GM12892 (cell line): ENCODE measurements around the gene DTX3.

Experiments used
- DNase-seq: peaks from one replicate; pipeline ENCODE4 v3.0.0; 2011; ENCODE audit not compliant: insufficient read length
- FAIRE-seq: peaks from 2 replicates; lab custom pipeline; 2011; peaks lifted over from hg19 to GRCh38; lab: Jason Lieb, UNC
- POLR2A ChIP-seq: IDR thresholded peaks from 2 replicates; pipeline ENCODE4 v1.6.1; 2011; ENCODE audit warnings: low read depth, low read length, control low read depth
- POLR2AphosphoS5 ChIP-seq: IDR thresholded peaks from 2 replicates; pipeline ENCODE4 v1.6.1; 2011; ENCODE audit warnings: low read depth, low read length, control low read depth
- TAF1 ChIP-seq: IDR thresholded peaks from 2 replicates; pipeline ENCODE4 v1.6.1; 2011; ENCODE audit warnings: low read depth, mild to moderate bottlenecking, control low read depth, low read length, borderline replicate concordance

DTX3 gene

GRCh38 chr12:57619434-57620244 is 15.0 kb downstream of the DTX3 start:
- no peak for FAIRE-seq
- DNase-seq = no peak
- no peak for TF ChIP-seq TAF1
- TF ChIP-seq POLR2AphosphoS5 = no peak
- no peak for TF ChIP-seq POLR2A

GRCh38 chr12:57620245-57620935 is 15.8 kb downstream of the DTX3 start:
- FAIRE-seq (no peak), DNase-seq (no peak)
- no peak for TF ChIP-seq TAF1
- TF ChIP-seq POLR2AphosphoS5 = no peak
- no peak for TF ChIP-seq POLR2A

GRCh38 chr12:57620936-57621496 is 16.4 kb downstream of the DTX3 start:
- FAIRE-seq (no peak), DNase-seq (no peak)
- TF ChIP-seq TAF1 (no peak), POLR2A (no peak), POLR2AphosphoS5 (no peak)

- TF ChIP-seq POLR2A (no peak), TAF1 (no peak), POLR2AphosphoS5 (no peak)
- peak; percentile 76 for DNase-seq
Measured at GRCh38 chr12:57621497-57622292, 17.1 kb downstream of the DTX3 start.

GRCh38 chr12:57622293-57623245 is 17.9 kb downstream of the DTX3 start:
- no peak for FAIRE-seq
- no peak for DNase-seq
- TF ChIP-seq POLR2AphosphoS5 (no peak), POLR2A (no peak), TAF1 (no peak)

More at GRCh38 chr12:57621497-57622292, 17.1 kb downstream of the DTX3 start:
- FAIRE-seq = peak; percentile 95

- TF ChIP-seq TAF1 = no peak
- TF ChIP-seq POLR2AphosphoS5 = no peak
- no peak for TF ChIP-seq POLR2A
- no peak for FAIRE-seq
- no peak for DNase-seq
Measured at GRCh38 chr12:57623385-57623784, 18.8 kb downstream of the DTX3 start.

GRCh38 chr12:57623811-57624390 is 19.3 kb downstream of the DTX3 start:
- no peak for TF ChIP-seq TAF1
- FAIRE-seq (no peak), DNase-seq (no peak)

GRCh38 chr12:57624441-57625220 is 20.0 kb downstream of the DTX3 start:
- no peak for TF ChIP-seq POLR2A
- FAIRE-seq (no peak), DNase-seq (no peak)

GRCh38 chr12:57625261-57626032 is 20.8 kb downstream of the DTX3 start:
- FAIRE-seq = no peak
- TF ChIP-seq POLR2A (no peak), POLR2AphosphoS5 (no peak), TAF1 (no peak)

More at GRCh38 chr12:57625261-57626032, 20.8 kb downstream of the DTX3 start:
- DNase-seq = no peak
